Measurements from ENCODE around the gene ANTXR2. TPM values are rescaled to one million over a fixed set of nuclear protein-coding genes. Genes with fewer than 3 reads are reported as not detected.

The ANTXR2 gene
- total RNA-seq, 1 donor from 2014 or later = 61.7 TPM

DNA sequence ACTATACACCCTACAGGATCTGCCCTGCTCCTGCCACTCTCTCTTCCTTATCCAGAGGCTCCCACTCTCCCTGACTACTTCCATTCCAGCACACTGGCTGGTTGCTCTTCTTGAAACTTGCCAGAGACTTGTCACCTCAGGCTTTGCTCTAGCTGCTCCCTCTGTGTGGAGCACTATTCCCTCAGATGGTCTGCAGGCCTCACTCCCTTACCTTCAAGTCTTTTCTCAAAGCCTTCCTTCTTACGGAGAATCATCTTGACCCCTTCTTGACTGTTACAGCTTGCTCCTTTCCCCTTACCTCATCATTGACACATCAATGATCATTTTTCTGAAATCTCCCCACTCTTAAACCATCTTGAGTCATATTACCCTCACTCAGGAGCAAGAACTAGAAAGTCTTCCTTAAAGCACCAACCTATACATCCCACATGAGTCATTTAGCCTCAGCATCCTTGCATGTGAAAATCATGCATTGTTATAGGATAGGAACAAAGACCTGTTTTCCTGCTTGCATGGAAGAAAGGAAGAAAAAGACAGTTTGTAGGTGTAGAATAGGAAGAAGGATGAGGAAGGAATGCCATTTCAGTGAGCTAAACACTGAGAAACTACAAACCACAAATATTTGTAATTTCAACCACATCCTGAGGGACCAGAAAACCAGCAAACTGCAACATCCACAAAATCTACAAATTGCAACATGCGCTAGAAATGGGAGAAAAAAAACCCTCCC is 55.7 kb downstream of the ANTXR2 start:
- no peak for DNase-seq (ENCODE audit: low spot score in 2 of 2, unreplicated experiment in 2 of 2)
- H3K9me3 Mint-ChIP-seq = no peaks in the 10 kb centered on the region
- H3K36me3 Mint-ChIP-seq = peaks cover 16% of the 10 kb centered on the region
- no peaks in the 10 kb centered on the region for H3K4me1 Mint-ChIP-seq
- no peak overlapping the region for H3K4me3 Mint-ChIP-seq
- no peak overlapping the region for H3K27ac Mint-ChIP-seq
- no peaks in the 10 kb centered on the region for H3K27me3 Mint-ChIP-seq (ENCODE audit: low read depth)
- TF ChIP-seq, protein P1, sequence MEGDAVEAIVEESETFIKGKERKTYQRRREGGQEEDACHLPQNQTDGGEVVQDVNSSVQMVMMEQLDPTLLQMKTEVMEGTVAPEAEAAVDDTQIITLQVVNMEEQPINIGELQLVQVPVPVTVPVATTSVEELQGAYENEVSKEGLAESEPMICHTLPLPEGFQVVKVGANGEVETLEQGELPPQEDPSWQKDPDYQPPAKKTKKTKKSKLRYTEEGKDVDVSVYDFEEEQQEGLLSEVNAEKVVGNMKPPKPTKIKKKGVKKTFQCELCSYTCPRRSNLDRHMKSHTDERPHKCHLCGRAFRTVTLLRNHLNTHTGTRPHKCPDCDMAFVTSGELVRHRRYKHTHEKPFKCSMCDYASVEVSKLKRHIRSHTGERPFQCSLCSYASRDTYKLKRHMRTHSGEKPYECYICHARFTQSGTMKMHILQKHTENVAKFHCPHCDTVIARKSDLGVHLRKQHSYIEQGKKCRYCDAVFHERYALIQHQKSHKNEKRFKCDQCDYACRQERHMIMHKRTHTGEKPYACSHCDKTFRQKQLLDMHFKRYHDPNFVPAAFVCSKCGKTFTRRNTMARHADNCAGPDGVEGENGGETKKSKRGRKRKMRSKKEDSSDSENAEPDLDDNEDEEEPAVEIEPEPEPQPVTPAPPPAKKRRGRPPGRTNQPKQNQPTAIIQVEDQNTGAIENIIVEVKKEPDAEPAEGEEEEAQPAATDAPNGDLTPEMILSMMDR (IDR thresholded peaks at IDR 0.05; ENCODE audit: unreplicated experiment) = no peak

DNA sequence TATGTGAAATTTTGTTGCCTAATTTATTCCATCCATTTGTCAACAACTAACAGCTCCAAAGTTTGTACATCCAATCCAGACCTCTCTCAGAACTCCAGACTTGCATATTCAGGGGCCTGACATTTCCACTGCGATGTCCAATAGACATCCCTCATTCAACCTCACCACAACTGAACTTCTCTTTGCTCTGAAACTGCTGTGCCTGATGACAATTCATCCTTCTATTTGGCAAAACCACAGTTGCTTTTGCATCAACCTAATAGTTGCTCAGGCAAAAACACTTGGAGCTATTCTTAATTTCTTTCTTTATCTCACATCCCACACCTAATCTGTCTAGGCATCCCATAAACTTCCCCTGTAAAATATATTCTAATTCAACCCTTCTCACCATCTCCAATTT is 56.5 kb downstream of the ANTXR2 start:
- DNase-seq (ENCODE audit: low spot score in 2 of 2, unreplicated experiment in 2 of 2) = no peak
- Mint-ChIP-seq H3K9me3 (no peaks in the 10 kb centered on the region), H3K27ac (no peak overlapping the region), H3K27me3 (ENCODE audit: low read depth) (no peaks in the 10 kb centered on the region), H3K4me3 (no peak overlapping the region), H3K36me3 (peaks cover 10% of the 10 kb centered on the region), H3K4me1 (peaks cover 3% of the 10 kb centered on the region)
- TF ChIP-seq, protein P1 (IDR thresholded peaks at IDR 0.05; ENCODE audit: unreplicated experiment) = no peak

DNA sequence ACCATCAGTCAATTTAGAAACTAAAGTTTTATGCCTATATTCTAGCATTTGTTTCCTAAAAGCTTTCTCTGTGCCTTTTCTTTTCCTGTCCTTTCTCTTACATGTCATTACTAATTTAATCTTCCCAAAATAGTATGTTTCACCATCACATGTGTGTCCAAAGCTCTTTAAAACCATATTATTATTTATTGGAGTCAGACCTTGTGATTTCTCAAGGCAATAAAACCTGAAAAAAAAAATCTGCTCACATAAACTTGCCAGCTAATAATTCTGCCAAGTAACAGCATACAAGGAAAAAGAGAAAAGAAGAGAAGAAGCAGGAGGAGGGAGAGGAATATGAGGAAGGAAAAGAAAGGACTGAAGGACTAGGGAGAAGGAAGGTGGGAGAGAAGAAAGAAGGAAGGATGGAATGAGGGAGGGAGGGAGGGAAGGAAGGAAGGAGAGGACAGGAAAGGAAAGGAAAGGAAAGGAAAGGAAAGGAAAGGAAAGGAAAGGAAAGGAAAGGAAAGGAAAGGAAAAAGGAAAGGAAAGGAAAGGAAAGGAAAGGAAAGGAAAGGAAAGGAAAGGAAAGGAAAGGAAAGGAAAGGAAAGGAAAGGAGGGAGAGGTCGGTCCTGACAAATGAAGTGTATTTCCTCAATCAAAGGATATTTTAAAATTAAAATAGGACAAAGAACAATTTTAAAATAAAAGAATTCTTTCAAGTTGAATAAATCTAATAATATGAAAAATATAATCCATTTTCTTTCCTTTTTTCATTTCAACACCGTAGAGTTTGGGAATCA is 57.4 kb downstream of the ANTXR2 start:
- H3K27ac Mint-ChIP-seq = no peak overlapping the region
- no peaks in the 10 kb centered on the region for H3K27me3 Mint-ChIP-seq (ENCODE audit: low read depth)
- no peak for DNase-seq (ENCODE audit: low spot score in 2 of 2, unreplicated experiment in 2 of 2)
- H3K36me3 Mint-ChIP-seq = peaks cover 8% of the 10 kb centered on the region
- H3K9me3 Mint-ChIP-seq = no peaks in the 10 kb centered on the region
- no peak overlapping the region for H3K4me3 Mint-ChIP-seq
- TF ChIP-seq, protein P1 (IDR thresholded peaks at IDR 0.05; ENCODE audit: unreplicated experiment) = no peak
- H3K4me1 Mint-ChIP-seq = peaks cover 3% of the 10 kb centered on the region

DNA sequence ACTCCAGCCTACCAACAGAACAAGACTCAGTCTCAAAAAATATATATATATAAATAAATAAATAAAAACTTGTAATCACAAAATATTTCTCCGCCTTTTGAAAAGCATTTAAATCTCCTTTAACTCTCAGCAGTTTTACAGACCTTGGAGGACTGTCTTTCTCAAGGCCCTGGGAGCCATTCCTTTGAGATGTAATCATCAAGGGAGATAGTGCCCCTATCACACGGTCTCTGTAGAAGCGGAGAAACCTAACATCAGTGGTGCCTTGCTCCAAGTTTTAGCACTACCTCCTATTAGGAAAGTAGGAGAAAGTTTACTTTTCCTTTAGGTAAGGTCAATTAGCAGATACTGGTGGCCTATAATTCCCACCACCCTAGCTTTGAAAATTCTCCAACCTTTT is 58.5 kb downstream of the ANTXR2 start:
- no peak for DNase-seq (ENCODE audit: low spot score in 2 of 2, unreplicated experiment in 2 of 2)
- Mint-ChIP-seq H3K36me3 (peaks cover 11% of the 10 kb centered on the region), H3K4me3 (no peak overlapping the region), H3K27me3 (ENCODE audit: low read depth) (no peaks in the 10 kb centered on the region), H3K4me1 (peaks cover 3% of the 10 kb centered on the region), H3K9me3 (no peaks in the 10 kb centered on the region), H3K27ac (no peak overlapping the region)
- TF ChIP-seq, protein P1 (IDR thresholded peaks at IDR 0.05; ENCODE audit: unreplicated experiment) = no peak

DNA sequence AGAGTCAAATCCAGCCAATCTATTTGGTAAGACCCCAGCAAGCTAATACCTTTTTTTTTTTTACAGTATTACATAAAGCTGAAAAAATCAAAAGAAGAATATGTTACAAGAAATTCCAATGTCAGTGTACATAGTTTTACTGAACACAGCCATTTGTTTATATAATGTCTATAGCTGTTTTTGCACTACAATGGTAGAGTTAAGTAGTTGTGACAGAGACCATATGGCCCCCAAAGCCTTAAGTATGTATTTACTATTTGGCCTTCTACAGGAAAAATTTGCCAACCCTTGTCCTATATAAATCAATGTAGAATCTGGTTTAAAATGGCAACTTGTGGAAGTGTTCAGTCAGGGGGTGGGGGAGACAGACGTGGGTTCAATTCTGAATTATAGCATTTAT is 60.7 kb downstream of the ANTXR2 start:
- Mint-ChIP-seq H3K27me3 (ENCODE audit: low read depth) (no peaks in the 10 kb centered on the region), H3K36me3 (peaks cover 16% of the 10 kb centered on the region), H3K4me3 (no peak overlapping the region), H3K9me3 (no peaks in the 10 kb centered on the region), H3K27ac (no peak overlapping the region), H3K4me1 (peaks cover 10% of the 10 kb centered on the region)
- no peak for DNase-seq (ENCODE audit: low spot score in 2 of 2, unreplicated experiment in 2 of 2)
- TF ChIP-seq, protein P1 (IDR thresholded peaks at IDR 0.05; ENCODE audit: unreplicated experiment) = no peak

Data from mesothelial cell of epicardium (in vitro differentiated cells).